ENCODE results near the gene IFT81.

IFT81 gene

GRCh38 chr12:110179291-110179690 is 55.1 kb downstream of the IFT81 start:
- no peak for TF ChIP-seq CTCF (conservative IDR thresholded peaks at IDR 0.05)
- H3K27ac ChIP-seq: no peak overlapping the region

GRCh38 chr12:110180591-110181005 is 56.4 kb downstream of the IFT81 start:
- no peak for TF ChIP-seq CTCF (conservative IDR thresholded peaks at IDR 0.05)
- no peak overlapping the region for H3K27ac ChIP-seq

DNA sequence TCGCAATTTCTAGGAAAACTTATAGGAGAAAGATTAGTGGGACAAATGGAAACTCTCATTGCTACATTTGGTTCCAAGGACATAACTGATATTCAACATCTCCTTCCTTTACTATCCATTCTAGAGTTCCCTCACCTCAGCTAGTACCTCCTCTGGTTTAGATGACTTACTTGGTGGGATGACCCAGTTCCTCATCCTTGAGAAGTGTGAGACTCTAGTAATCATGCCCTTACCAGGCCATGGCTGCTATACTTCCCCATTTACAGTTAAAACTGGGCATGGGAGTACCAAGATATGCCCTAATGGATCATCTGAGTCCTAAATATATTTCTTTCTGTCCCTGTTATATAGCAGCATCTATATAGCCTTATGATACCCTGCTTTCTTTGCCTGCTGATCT is 58.1 kb downstream of the IFT81 start:
- TF ChIP-seq CTCF (conservative IDR thresholded peaks at IDR 0.05): no peak
- H3K27ac ChIP-seq: no peak overlapping the region

- TF ChIP-seq CTCF (conservative IDR thresholded peaks at IDR 0.05): no peak
- no peak overlapping the region for H3K27ac ChIP-seq
These were observed 59.2 kb downstream of the IFT81 start for GRCh38 chr12:110183386-110183785.

GRCh38 chr12:110185626-110186025 is 61.5 kb downstream of the IFT81 start:
- TF ChIP-seq CTCF (conservative IDR thresholded peaks at IDR 0.05): no peak

GRCh38 chr12:110186059-110186458 is 61.9 kb downstream of the IFT81 start:
- no peak overlapping the region for H3K27ac ChIP-seq
- TF ChIP-seq CTCF (conservative IDR thresholded peaks at IDR 0.05): no peak

More at GRCh38 chr12:110185626-110186025, 61.5 kb downstream of the IFT81 start:
- H3K27ac ChIP-seq: no peak overlapping the region

DNA sequence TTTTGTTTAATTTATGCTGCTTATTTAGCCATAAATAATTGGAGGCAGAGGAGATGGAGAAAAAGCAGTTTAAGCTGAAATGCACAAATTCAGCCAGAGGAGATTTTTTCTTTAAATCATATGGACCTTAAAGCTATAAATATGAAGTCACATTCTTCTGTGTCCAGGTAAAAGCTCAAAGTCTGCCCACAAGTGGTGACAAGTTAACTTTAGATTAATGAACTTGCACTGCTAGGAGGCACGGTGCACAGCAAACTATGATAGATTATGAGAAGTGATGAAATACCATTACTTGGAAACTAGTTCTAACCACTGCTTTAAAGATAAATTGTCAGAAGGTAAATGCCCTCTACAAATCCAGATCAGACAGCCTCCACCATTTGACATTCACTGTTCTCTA is 69.0 kb downstream of the IFT81 start:
- TF ChIP-seq CTCF (conservative IDR thresholded peaks at IDR 0.05): no peak

GRCh38 chr12:110197003-110197402 is 72.8 kb downstream of the IFT81 start:
- no peak overlapping the region for H3K27ac ChIP-seq
- no peak for TF ChIP-seq CTCF (conservative IDR thresholded peaks at IDR 0.05)

More for the DNA sequence above, 69.0 kb downstream of the IFT81 start:
- H3K27ac ChIP-seq: no peak overlapping the region
